Nephron progenitor cell (in vitro differentiated cells): Measurements from ENCODE around the gene RPS6KB2.

ENCODE experiments used
- DNase-seq: peaks from one replicate; pipeline ENCODE4 v3.0.0; 2021
- H3K27ac Mint-ChIP-seq: 2 replicates; pipeline ENCODE4 v1.8.0; 2021; ENCODE audit warnings: mild to moderate bottlenecking, moderate library complexity, mixed read lengths
- H3K27me3 Mint-ChIP-seq: 2 replicates; pipeline ENCODE4 v1.8.0; 2021; ENCODE audit warnings: mild to moderate bottlenecking, low read depth, mixed read lengths; ENCODE audit not compliant: poor library complexity
- H3K36me3 Mint-ChIP-seq: 2 replicates; pipeline ENCODE4 v1.8.0; 2021; ENCODE audit warnings: low read depth, mixed read lengths
- H3K4me1 Mint-ChIP-seq: 2 replicates; pipeline ENCODE4 v1.8.0; 2021; ENCODE audit warnings: mixed read lengths
- H3K4me3 Mint-ChIP-seq: 2 replicates; pipeline ENCODE4 v1.8.0; 2021; ENCODE audit warnings: mild to moderate bottlenecking, moderate library complexity, mixed read lengths
- H3K9me3 Mint-ChIP-seq: 2 replicates; pipeline ENCODE4 v1.8.0; 2021; ENCODE audit warnings: mild to moderate bottlenecking, moderate library complexity, mixed read lengths
- TF ChIP-seq, protein P1 (sequence below): fragments of 200-600 bp; sonication (generic); IDR thresholded peaks from 2 replicates; pipeline ENCODE4 v1.5.0; 2021; ENCODE audit warnings: antibody characterized with exemption

Gene RPS6KB2

DNA sequence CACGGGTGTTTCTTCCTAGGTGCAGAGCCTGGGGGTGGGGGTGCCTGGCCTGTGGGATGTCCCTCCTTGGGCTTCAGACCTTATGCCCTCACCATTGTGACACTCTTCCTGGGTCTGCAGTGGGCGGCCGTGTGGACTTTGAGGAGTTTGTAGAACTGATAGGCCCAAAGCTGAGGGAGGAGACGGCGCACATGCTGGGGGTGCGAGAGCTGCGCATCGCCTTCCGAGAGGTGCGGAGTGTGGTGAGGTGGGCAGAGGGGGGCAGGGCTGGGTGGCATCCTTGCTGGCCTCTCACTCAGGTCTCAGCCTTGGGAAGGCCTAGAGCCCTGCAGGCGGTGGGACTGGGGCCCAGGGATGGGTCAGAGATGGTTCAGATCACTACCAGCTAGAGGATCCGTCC, 29.2 kb downstream of the RPS6KB2 start:
- Mint-ChIP-seq H3K4me3 (no peak overlapping the region), H3K27me3 (peaks cover 3% of the 10 kb centered on the region), H3K36me3 (no peaks in the 10 kb centered on the region), H3K27ac (peak overlapping the region; percentile 39), H3K4me1 (peaks cover 26% of the 10 kb centered on the region), H3K9me3 (no peaks in the 10 kb centered on the region)
- no peak for DNase-seq
- TF ChIP-seq, protein P1, sequence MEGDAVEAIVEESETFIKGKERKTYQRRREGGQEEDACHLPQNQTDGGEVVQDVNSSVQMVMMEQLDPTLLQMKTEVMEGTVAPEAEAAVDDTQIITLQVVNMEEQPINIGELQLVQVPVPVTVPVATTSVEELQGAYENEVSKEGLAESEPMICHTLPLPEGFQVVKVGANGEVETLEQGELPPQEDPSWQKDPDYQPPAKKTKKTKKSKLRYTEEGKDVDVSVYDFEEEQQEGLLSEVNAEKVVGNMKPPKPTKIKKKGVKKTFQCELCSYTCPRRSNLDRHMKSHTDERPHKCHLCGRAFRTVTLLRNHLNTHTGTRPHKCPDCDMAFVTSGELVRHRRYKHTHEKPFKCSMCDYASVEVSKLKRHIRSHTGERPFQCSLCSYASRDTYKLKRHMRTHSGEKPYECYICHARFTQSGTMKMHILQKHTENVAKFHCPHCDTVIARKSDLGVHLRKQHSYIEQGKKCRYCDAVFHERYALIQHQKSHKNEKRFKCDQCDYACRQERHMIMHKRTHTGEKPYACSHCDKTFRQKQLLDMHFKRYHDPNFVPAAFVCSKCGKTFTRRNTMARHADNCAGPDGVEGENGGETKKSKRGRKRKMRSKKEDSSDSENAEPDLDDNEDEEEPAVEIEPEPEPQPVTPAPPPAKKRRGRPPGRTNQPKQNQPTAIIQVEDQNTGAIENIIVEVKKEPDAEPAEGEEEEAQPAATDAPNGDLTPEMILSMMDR: no peak

DNA sequence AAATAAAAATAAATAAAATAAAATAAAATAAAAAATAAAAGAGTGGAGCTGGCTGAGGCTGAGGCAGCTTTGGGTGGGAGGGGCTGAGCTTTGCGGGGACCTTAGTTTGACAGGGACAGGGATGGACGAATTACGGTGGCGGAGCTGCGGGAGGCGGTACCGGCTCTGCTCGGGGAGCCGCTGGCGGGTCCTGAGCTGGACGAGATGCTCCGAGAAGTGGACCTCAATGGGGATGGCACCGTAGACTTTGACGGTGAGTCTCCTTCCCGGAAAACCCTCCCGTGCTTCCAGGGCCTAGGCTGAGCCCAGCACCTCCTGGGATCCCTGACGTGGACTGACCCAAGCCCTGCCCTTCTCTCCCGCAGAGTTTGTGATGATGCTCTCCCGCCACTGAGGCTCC, 30.0 kb downstream of the RPS6KB2 start:
- TF ChIP-seq, protein P1: no peak
- no peaks in the 10 kb centered on the region for H3K36me3 Mint-ChIP-seq
- no peak overlapping the region for H3K27ac Mint-ChIP-seq
- peaks cover 3% of the 10 kb centered on the region for H3K27me3 Mint-ChIP-seq
- DNase-seq: no peak
- H3K4me3 Mint-ChIP-seq: no peak overlapping the region
- no peaks in the 10 kb centered on the region for H3K9me3 Mint-ChIP-seq
- H3K4me1 Mint-ChIP-seq: peaks cover 26% of the 10 kb centered on the region

DNA sequence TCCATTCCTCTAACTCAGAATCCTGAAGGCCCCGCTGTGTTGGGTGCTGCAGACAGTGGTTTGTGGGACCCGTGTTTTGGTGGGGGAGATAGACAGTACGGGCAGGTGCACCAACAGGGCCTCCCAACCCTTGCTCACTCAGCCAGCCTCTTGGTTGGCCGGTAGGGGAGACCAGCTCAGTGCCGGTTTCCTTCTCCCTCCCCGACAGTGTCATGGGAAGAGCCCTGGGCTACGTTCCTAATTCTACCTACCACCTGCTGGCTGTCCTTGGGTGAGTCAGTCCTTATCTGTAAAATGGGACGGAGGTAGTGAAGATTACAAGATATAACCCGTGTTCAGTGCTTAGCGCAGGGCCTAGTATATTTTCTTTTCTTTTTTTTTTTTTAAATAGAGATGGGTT, 34.9 kb downstream of the RPS6KB2 start:
- Mint-ChIP-seq H3K36me3 (peaks cover 4% of the 10 kb centered on the region), H3K9me3 (no peaks in the 10 kb centered on the region)
- TF ChIP-seq, protein P1: no peak

DNA sequence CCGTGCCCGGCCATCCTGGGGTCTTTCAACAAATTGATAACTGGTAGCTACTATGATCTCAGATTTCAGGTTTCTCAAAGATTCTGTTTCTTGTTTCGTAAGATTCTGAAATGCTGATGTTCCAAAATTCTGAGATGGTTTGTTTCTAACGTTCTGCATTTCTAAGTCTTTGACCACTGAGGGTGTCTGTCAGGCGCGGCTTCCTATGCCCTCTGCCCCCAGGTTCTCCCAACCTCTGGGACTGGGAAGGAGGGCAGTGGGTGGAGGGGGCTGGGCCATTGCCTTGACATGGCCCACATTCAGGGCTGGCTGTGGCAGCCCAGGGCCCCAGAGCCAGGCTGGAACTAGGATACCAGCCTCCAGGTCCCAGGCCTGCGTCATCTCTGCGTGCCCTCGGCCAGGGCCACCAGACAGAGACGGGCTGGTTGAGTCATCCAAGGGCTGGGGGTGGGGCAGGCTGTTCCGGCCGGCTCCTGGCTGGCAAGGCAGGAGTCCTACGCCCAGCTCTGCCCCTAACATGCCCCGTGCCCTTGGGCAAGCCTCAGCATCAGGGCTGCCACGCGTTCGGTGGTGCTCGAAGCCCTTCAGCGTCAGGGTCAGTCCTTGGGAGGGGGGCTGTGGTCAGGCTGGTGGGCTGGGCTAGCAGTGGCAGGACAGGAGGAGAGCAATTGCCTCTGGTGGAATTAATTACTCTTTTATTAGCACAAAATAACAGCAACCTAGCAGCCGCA, 35.6 kb downstream of the RPS6KB2 start:
- Mint-ChIP-seq H3K4me3 (peak overlapping the region; percentile 79), H3K27ac (no peak overlapping the region), H3K36me3 (peaks cover 4% of the 10 kb centered on the region), H3K9me3 (no peaks in the 10 kb centered on the region), H3K4me1 (peaks cover 29% of the 10 kb centered on the region), H3K27me3 (peaks cover under 1% of the 10 kb centered on the region)
- no peak for DNase-seq
- TF ChIP-seq, protein P1: no peak

More for the DNA sequence above, 34.9 kb downstream of the RPS6KB2 start:
- DNase-seq: no peak
- peaks cover 3% of the 10 kb centered on the region for H3K27me3 Mint-ChIP-seq
- H3K4me1 Mint-ChIP-seq: peaks cover 26% of the 10 kb centered on the region
- no peak overlapping the region for H3K27ac Mint-ChIP-seq
- no peak overlapping the region for H3K4me3 Mint-ChIP-seq

DNA sequence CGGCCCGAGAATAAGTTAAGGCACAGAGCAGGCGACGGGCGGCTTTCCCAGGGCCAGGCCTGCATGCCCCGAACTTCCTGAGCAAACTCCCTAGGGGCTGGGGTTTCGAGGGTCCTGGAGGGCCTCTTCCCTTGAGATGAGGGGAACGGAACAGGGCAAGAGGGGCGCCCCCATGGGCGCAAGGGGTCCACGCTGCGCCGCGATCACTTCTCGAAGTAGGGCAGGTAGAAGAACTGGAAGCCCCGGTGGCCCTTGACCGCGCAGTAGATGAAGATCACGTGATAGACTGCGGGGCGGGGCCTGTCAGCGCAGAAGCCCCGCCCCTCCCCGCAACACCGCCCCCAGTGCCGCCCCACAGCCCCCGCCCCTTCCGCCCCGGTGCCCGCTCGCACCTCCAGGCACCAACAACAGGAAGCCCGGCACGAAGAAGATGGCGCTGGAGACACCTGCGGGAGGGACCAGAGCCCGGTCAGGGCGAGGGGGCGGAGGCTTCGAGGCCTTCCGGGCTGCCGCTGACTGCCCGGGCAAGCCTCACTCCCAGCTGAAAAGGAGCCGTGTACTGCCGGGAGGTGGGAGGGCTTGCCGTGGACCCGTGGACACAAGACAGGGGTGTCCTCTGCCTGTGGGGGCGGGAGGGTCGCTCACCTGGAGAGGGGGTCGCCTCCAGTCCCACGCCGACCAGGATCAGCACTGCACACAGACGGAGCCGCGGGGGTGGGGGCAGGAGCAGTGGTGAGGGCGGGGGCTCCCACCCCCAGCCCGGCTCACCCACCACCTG, 36.3 kb downstream of the RPS6KB2 start:
- no peaks in the 10 kb centered on the region for H3K9me3 Mint-ChIP-seq

More for the DNA sequence above, 36.3 kb downstream of the RPS6KB2 start:
- no peaks in the 10 kb centered on the region for H3K27me3 Mint-ChIP-seq
- peaks cover 4% of the 10 kb centered on the region for H3K36me3 Mint-ChIP-seq
- peak overlapping the region; percentile 79 for H3K4me3 Mint-ChIP-seq
- TF ChIP-seq, protein P1: no peak
- DNase-seq: peak; percentile 90
- no peak overlapping the region for H3K27ac Mint-ChIP-seq
- H3K4me1 Mint-ChIP-seq: peaks cover 29% of the 10 kb centered on the region
